HG03175 (cell line): Measurements from ENCODE around the gene FCHO2.
"Not testable (repeated sequence)": the region's sequence is repeated elsewhere in the genome, so short reads cannot be mapped to it uniquely, and the experiment has no call there.

Experiments
- ATAC-seq: cut with Tn5 transposase; IDR thresholded peaks from one replicate; pipeline ENCODE4 v1.9.1; 2021; ENCODE audit warnings: mild to moderate bottlenecking, moderate library complexity; ENCODE audit not compliant: unreplicated experiment

FCHO2 gene

GRCh38 chr5:72955768-72956323 is at the start of gene FCHO2:
TSS of gene FCHO2 (plus strand) at chr5:72956041. CDS start at chr5:72956097, 56 bp downstream.
- ATAC-seq = peak; percentile 98

- no peak for ATAC-seq
Measured at GRCh38 chr5:72906806-72907205, 49.0 kb upstream of the FCHO2 start.

DNA sequence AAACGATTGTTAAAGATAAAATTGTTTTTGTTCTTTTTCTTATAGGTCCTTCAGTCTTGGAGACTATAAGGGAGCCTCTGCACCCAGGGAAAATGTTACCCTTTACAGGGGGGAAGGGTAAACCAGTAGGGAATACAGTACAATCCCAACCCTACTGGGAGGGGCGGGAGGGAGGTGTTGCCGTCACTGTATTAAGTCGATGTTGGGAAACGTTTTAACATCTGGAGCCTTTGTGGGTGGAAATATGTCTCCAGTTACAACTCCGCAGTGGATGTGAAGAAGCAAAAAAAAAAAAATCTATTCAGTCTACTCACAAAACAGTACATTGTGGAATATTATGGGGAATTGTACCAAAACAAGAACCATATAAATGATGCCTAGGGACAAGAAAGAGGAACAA is 47.2 kb upstream of the FCHO2 start:
- ATAC-seq = no peak

DNA sequence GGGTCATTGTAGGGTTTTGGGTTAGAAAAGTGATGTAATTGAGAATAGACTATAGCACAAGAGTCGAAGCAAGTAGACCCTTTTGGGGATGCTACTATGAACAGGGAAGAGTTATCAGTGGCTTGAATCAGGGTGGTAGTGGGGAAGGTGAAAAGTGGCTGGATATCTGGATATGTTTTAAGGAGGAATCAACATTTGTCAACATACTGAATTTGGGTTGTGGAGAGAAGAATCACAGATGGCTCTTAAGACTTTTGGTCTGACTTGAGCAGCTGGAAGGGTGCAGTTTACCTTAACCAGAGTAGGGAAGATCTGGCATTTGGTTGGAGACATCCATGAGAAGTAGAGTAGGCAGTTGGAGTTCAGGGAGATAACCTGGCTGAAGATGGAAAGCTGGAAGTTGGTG is 38.5 kb upstream of the FCHO2 start:
- no peak for ATAC-seq

- ATAC-seq = no peak
Measured at GRCh38 chr5:72920690-72921502, 34.9 kb upstream of the FCHO2 start.

DNA sequence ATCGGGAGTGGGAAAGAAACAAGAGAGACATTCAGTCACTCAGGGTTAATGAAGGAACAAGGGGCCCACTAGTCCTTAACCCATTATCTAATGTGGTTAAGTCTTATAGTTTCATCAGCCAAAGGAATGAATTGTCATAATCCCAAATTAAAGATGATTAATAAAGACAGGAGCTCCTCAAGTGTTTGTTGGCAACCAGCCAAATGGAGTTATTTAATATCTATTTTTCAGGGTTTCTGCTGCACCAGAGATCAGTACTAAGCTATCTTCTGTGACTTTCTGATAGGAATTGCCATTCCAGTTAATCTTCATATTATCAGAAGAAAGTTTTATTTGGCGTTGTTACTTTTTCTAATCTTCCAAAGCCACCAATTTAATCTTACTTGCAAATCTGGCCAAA is 34.0 kb upstream of the FCHO2 start:
- ATAC-seq = no peak

GRCh38 chr5:72922422-72922821 is 33.4 kb upstream of the FCHO2 start:
- no peak for ATAC-seq

DNA sequence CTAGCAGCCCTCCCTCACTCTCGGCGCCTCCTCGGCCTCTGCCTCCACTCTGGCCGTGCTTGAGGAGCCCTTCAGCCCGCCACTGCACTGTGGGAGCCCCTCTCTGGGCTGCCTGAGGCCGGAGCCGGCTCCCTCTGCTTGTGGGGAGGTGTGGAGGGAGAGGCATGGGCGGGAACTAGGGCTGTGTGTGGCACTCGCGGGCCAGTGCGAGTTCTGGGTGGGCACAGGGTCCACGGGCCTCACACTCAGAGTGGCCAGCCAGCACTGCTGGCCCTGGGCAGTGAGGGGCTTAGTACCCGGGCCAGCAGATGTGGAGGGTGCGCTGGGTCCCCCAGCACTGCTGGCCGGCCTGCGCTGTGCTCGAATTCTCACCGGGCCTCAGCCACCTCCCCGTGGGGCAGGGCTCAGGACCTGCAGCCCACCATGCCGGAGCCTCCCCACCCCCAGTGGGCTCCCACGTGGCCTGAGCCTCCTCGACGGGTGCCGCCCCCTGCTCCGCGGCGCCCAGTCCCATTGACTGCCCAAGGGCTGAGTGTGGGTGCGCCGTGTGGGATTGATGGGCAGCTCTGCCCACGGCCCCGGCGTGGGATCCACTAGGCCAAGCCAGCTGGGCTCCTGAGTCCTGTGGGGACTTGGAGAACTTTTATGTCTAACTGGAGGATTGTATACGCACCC is 30.4 kb upstream of the FCHO2 start:
- ATAC-seq = no peak

DNA sequence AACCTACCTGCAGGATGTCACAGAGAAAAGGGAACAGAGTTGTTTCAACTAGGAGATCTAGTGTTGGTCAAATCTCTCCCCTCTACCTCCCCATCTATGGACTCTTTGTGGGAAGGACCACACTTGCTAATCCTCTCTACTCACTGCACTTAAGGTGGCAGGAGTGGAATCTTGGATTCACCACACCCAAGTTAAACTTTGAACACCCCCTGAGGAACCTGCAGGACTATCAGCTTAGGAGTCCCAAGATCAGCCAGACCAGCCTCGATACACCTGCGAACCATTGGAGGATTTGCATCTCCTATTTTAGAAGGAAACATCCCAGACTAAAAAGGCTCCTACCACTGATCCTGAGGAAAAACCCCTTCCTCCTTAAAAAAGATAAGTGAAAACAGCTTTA is 23.2 kb upstream of the FCHO2 start:
- ATAC-seq = not testable (repeated sequence)

GRCh38 chr5:72934953-72935725 is 20.7 kb upstream of the FCHO2 start:
- not testable (repeated sequence) for ATAC-seq

DNA sequence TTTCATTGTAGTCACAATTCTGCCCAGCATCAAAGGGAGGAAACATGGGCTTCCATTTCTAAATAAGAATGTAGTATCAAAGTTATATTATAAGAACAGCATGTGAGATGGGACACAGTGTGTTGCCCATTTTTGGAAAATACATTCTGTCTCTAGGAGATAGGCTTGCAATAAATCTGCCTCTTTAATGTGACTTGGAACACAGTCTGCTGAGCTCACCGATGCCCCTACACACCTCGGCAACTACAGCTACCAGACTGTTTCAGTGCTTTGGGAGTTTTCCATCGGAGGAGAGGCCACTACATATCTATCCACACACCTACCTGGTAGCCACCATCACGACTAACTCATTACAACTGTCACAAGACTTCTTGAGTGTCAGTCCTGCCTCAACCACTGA is 18.9 kb upstream of the FCHO2 start:
- no peak for ATAC-seq

DNA sequence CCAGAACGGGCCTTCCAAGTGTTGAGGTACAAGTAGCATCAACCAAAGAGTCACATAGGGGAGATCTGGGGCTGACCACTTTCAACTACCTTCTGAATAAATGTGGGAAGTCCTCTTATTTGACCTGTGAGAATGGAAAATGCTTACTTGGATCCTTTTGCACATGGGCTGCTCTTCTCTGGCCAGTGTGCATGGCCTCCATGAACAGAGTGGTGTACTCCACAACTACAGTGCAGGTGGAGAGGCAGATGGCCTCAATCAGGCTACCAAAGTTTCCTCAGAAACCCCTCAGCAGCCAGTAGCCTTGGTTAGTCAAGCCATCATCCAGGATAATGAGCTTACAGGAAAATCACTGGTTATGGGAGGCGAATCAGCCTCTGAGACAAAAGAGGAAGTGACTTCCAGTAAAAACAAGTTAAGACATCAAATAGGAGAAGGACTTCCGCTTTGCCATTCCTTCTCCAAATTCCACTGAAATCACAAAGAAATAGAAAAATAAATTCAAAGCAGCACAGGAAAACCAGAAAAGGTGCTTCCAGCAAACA is 18.3 kb upstream of the FCHO2 start:
- no peak for ATAC-seq

DNA sequence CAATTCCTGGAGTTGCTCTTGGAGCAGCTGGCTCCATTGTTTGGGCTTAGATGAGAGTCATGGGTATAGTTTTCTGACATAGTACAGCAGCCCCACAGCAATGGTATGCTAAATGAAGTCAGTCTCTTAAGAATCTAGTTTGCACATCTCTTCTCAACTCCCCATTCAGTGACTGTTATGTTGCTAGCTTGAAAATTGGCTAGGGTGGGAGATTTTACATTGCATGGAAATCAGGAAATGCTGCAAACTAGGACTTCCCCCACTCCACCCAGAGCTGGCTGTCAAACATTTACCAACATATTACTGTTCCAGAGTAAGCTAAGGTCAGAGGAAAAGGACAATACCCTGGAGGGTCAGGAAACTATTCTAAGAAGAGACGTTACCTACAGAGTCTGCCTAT is 17.6 kb upstream of the FCHO2 start:
- ATAC-seq = no peak

DNA sequence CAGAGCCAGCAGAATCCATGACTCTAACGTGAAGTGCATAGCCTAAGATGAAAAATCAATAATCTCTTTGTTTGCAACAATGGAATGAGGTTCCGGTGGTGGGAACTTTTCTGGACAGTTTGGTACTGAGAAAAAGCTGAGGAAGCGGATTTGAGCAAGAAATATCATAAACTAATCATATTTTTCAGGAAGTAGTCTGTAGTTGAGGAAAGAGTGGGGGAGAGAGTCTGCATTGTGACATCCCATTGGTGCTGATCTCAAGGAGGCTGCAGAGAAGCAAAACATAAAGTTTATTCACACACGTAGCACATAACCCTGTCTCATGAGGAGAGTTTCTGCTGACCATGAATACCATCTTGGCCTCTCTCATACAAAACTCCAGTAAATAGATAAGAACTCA is 15.8 kb upstream of the FCHO2 start:
- no peak for ATAC-seq

DNA sequence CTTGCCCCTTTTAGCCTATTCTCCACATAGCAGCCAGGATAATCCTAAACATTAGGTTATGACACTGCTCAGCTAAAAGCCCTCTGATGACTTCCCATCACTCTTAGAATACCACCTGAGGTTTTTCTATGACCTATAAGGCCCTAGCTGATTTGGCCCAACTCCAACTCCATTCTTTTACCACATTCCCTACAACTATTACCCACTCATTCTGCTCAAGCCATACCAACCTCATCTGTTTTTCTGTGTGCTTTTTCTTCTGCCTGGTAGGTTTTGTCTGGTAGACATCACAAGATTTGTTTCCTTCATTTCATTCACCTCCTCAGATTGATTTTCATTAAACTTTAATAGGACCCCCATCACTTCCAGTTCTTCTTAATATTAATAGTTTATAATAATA is 12.5 kb upstream of the FCHO2 start:
- no peak for ATAC-seq

- ATAC-seq = no peak
Measured at GRCh38 chr5:72947498-72947897, 8.3 kb upstream of the FCHO2 start.

DNA sequence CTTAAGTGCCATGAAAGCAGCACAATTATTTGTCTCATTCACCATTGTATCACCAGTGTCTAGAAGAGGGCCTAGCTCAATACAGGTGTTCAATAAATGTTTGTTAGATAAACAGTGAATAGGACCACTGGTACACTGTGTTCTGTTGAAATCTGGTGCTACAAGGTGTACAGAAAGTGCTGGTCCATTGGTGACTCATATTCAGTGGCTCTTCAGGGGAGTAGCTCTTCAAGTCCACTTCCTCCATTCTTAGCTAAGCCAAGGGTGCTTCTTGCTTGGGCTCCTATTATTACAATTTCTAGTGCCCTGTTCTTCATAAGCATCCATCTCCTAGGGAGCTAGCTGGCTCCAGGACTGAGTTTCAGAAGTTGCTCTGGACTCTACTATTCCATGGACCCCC is 6.4 kb upstream of the FCHO2 start:
- no peak for ATAC-seq

DNA sequence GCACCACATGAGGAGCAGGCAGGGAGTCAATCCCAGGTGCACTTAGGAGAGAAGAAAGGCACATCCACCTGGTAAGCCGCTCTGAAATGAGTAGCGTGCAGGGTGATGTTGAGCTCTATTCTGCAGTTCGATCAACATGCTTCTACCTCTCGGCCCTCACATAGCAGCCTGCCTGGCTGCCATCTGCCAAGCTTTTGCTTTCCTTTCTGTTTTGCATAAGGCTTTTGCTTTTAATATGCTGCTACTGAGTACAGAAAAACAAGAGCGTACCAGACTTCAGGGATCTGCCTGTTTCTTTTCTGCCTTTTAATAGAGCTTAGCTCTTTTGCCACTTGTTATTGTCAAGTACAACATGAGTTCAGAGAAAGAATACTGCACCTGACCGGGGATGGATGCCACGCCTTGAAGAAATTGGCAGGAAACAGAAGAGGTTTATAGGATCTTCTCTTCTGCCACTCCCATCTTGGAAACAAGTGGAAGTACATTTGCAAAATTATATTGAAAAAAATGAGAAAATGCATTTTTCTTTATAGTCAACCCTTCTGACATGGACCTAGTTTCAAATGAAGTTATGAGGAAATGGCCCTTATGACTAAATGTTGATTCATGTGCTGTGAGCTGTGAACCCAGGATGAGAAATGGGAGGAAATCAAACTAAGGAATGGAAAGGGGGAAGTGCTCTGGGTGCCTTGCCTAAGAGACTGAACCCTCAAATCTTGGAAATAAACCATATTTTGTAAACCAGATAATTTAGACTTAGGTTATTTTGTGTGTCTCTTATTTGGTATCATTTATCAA is 4.0 kb upstream of the FCHO2 start:
- ATAC-seq = no peak

- no peak for ATAC-seq
Measured at GRCh38 chr5:72954389-72954788, 1.5 kb upstream of the FCHO2 start.

DNA sequence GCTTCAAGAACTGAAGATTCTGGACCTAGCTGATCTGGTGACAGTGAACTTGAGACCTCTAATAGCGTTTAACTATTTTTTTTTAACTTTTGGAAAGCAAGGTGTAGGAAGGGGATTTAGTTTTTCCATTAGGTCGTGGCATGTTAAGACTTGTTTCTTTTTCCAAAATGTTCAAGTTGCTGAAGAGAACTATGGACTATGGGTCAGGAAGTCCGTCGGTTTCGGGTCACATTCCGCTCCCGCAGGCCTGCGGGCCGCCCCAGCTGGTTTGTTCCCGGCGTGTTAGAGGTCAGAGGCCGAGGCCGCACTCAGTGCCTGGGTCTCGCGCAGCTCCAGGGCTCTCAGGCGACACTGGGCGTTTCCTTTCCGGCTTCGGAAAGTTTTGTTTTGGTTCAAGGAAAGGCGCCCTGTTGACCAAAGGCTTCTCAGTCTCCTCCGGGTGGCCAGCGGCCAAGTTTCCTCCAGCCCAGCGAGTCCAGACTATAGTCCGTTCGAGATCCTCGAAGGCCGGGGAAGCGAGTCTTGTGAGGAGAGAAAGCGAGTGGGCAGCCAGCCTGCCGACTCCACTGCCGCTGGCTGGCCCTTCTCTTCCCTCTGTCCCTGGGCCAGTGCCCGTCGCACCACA is 586 bp upstream of the FCHO2 start:
- ATAC-seq = peak; percentile 40
